Transverse colon (tissue), 4 donors: Measurements from ENCODE around the gene PRR20G. TPM values are rescaled to one million over a fixed set of nuclear protein-coding genes. Genes with fewer than 3 reads are reported as not detected.

Experiments used
- DNase-seq: peaks from one replicate; pipeline ENCODE4 v3.0.0-alpha.2; 2019
- H3K27ac ChIP-seq, 4 donors: fragments of 200-600 bp; sonication (generic); 2 replicates each; pipeline ENCODE4 v1.5.1; 2016 to 2018; ENCODE audit warnings: inconsistent platforms in 4 of 4
- H3K27me3 ChIP-seq: fragments of 200-600 bp; sonication (generic); 2 replicates; pipeline ENCODE4 v1.5.1; 2017; ENCODE audit warnings: inconsistent platforms
- H3K36me3 ChIP-seq, 4 donors: fragments of 200-600 bp; sonication (generic); 2 replicates each; pipeline ENCODE4 v1.5.1; 2017 to 2019; ENCODE audit warnings: inconsistent platforms in 4 of 4
- H3K4me1 ChIP-seq, 4 donors: fragments of 200-600 bp; sonication (generic); 2 replicates each; pipeline ENCODE4 v1.5.1; 2017 to 2020; ENCODE audit warnings: inconsistent platforms in 4 of 4
- H3K4me3 ChIP-seq, 4 donors: fragments of 200-600 bp; sonication (generic); 1 replicate in 1 of 4; 2 replicates in 3 of 4; pipeline versions ENCODE4 v1.5.1 to v1.6.1; 2017 to 2019; ENCODE audit warnings: inconsistent platforms in 4 of 4
- H3K9me3 ChIP-seq, 2 donors: fragments of 200-600 bp; sonication (generic); 2 replicates each; pipeline ENCODE4 v1.5.1; 2017 to 2019; ENCODE audit warnings: inconsistent platforms in 2 of 2
- CTCF ChIP-seq, 5 experiments: fragments of 200-600 bp in 3 of 5; fragments of 450-650 bp in 2 of 5; sonication (generic) in 3 of 5; IDR thresholded peaks; 1 replicate in 2 of 5; 2 replicates in 3 of 5; pipeline ENCODE4 v1.5.1; 2016 to 2017; ENCODE audit warnings: antibody characterized with exemption in 5 of 5, inconsistent platforms in 3 of 5, mild to moderate bottlenecking in 2 of 5, moderate library complexity in 1 of 5
- EP300 ChIP-seq: sonication (generic); formaldehyde crosslinking; IDR thresholded peaks from one replicate; pipeline ENCODE4 v1.6.1; 2017; ENCODE audit warnings: antibody characterized with exemption, low read depth
- POLR2A ChIP-seq: fragments of 450-650 bp; IDR thresholded peaks from one replicate; pipeline ENCODE4 v1.6.1; 2016; ENCODE audit warnings: antibody characterized with exemption, mild to moderate bottlenecking, moderate library complexity
- POLR2AphosphoS5 ChIP-seq, 3 donors: sonication (generic); formaldehyde crosslinking; IDR thresholded peaks; one replicate each; pipeline ENCODE4 v1.6.1; 2016; ENCODE audit warnings: antibody characterized with exemption in 3 of 3
- WGBS, 2 donors: methylation state at CpG; one replicate each; pipeline ENCODE4 v1.1.5; 2018; ENCODE audit warnings: low coverage in 1 of 2; 5-methylcytosine and 5-hydroxymethylcytosine counted together
- in situ Hi-C, 4 donors: fragments of 200-750 bp; cut with MboI; loops; one replicate each; pipeline versions ENCODE4 v1.15.0 to v1.15.1; 2017; ENCODE audit warnings: low sequenced_read_pairs in 3 of 4, low pct_ligation_motif_present in 1 of 4, low pct_unique_long_range_greater_than_20kb in 1 of 4
- intact Hi-C: fragments of 100-400 bp; cut with DNase I; formaldehyde crosslinking; loops from one replicate; pipeline ENCODE4 v1.15.1; 2023; ENCODE audit warnings: low total_unique reads
- total RNA-seq, 4 donors: library from RNA; depleted of rRNA; stranded (reverse); fragments of >200 nt; gene quantifications; one replicate each; pipeline ENCODE4 v1.1.0, GENCODE V29; 2016

Gene PRR20G
- total RNA-seq, 4 donors from 2014 or later = not detected

DNA sequence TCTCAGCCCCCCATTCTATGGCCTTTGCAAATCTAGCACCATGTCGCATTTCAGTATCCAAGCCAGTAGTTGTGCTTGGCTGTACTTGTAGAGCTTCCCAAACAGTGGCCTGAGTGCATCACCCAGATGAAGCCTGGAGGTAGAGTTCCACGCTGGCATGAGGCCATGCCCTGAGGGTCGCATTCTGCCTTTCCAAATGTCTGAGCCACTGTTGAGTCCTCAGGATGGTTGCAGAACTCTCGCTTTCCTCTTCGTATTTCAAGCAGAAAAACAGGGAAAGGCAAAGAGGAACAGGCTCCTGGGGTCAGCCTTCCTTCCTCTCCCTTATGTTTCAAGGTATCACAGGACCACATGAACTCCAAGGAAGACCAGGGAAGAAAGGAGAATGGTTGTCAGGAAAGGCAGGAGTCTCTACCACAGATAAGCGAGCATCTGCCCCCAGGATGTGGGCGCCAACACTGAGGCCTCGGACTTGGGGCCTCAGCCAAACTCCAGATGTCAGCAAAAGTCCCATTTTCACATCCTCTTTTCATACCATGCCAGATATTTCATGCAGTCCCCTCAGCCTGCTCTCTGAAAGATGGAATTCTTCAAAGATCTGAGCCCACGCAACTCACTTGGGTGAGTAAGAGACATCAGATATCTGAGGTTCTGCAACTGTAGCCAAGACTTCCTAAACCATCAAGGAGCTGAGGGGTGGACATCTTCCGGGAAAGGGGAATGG lies 19.4 kb upstream of the PRR20G start:
- WGBS, 2 donors = 62 to 69% methylated on average over 5 to 10 of the region's 10 CpGs
- Histone ChIP-seq H3K36me3 (no peaks in the 10 kb centered on the region), H3K27ac (no peak overlapping the region), H3K4me1 (peaks cover 0 to 9% (median 0%) of the 10 kb centered on the region in 4 donors), H3K4me3 (no peak overlapping the region), H3K27me3 (peaks cover 9% of the 10 kb centered on the region), H3K9me3 (no peaks in the 10 kb centered on the region)
- TF ChIP-seq EP300 (no peak), POLR2AphosphoS5 (IDR thresholded peaks at IDR 0.05) (no peak), POLR2A (no peak), CTCF (IDR thresholded peaks at IDR 0.05) (no peak)
- no peak for DNase-seq
- in situ Hi-C loops (no loop called here), intact Hi-C loops (no loop called here)

DNA sequence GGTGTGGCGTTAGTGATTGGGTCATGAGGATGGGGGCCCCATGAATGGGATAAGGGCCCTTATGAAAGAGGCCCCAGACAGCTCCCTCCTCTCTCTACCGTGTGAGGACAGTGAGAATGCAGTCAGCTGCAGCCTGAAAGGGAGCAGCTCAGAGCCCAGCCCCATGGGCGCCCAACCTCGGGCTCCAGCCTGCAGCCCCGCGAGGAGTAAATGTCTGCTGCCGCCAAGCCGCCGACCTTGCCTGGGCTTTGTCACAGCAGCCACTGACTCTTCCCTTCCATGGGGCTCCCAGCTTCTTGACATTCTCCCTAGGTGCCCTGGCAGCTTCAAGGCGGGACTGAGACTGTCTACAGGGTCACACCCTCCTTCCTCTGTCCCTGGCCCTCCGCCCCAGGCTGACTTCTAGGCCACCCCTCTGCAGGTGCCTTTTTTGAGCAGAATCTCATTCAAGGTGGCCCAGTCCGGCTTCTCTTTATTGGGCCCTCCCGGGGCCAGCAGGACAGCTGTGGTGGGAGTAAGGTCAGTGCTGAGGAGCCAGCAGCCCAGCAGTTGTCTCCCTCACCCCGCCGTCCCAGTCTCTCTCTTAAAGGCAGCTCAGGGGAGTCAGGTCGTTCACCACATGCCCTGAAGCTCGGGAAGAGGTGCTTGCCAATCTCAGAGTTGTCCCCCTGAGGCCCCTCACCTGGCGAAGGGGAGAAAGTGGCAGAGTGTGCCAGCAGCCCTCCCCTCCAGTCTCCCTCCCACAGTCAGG lies 18.7 kb upstream of the PRR20G start:
- no peak overlapping the region for H3K27ac ChIP-seq
- DNase-seq = no peak
- WGBS, 2 donors = 85% methylated on average over 18 of the region's 18 CpGs; no CpG with 5 or more reads in 1 of the 2 donors

GRCh38 chr3:127305499-127306060 lies 17.7 kb upstream of the PRR20G start:
- intact Hi-C loops (no loop called here), in situ Hi-C loops (no loop called here)
- peaks cover 0 to 9% (median 0%) of the 10 kb centered on the region in 4 donors for H3K4me1 ChIP-seq
- H3K27me3 ChIP-seq = peaks cover 9% of the 10 kb centered on the region
- H3K27ac ChIP-seq = peak overlapping the region in 2 of 4 donors; percentile 59 to 64
- 66 to 82% methylated on average over 2 to 9 of the region's 9 CpGs for WGBS, 2 donors
- H3K36me3 ChIP-seq = no peaks in the 10 kb centered on the region
- no peaks in the 10 kb centered on the region for H3K9me3 ChIP-seq
- no peak for DNase-seq
- no peak for TF ChIP-seq EP300
- TF ChIP-seq POLR2AphosphoS5 (IDR thresholded peaks at IDR 0.05) = no peak
- TF ChIP-seq CTCF (IDR thresholded peaks at IDR 0.05) = no peak
- TF ChIP-seq POLR2A = no peak
- no peak overlapping the region for H3K4me3 ChIP-seq

More for the DNA sequence above, 18.7 kb upstream of the PRR20G start:
- TF ChIP-seq CTCF (IDR thresholded peaks at IDR 0.05) = no peak
- TF ChIP-seq EP300 = no peak
- TF ChIP-seq POLR2AphosphoS5 (IDR thresholded peaks at IDR 0.05) = no peak
- TF ChIP-seq POLR2A = no peak
- H3K4me3 ChIP-seq = no peak overlapping the region
- H3K4me1 ChIP-seq = peaks cover 0 to 9% (median 0%) of the 10 kb centered on the region in 4 donors
- no peaks in the 10 kb centered on the region for H3K9me3 ChIP-seq
- intact Hi-C loops = no loop called here
- H3K27me3 ChIP-seq = peaks cover 9% of the 10 kb centered on the region
- in situ Hi-C loops = no loop called here
- H3K36me3 ChIP-seq = no peaks in the 10 kb centered on the region

DNA sequence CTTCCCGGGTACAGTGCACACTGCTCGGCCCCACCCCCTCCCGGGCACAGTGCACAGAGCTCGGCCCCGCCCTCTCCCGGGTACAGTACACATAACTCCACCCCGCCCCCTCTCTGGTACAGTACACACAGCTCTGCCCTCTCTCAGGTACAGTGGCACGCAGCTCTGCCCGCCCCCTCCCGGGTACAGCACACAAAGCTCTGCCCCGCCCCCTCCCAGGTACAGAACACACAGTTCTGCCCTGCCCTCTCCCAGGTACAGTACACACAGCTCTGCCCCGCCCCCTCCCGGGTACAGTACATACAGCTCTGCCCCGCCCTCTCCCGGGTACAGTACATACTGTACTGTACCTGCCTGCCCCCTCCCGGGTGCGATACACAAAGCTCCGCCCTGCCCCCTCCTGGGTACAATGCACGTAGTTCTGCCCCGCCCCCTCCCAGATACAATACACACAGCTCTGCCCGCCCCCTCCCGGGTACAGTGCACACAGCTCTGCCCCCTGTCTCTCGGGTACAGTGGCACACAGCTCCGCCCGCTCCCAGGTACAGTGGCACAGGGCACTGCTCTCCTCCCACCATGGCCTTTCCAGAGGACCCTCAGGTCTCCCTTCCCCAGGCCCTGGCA lies 16.4 kb upstream of the PRR20G start:
- H3K4me1 ChIP-seq = peaks cover 0 to 9% (median 0%) of the 10 kb centered on the region in 4 donors
- TF ChIP-seq POLR2A = peak; percentile 19
- peak; percentile 100 for TF ChIP-seq EP300
- TF ChIP-seq CTCF (IDR thresholded peaks at IDR 0.05) = no peak
- peak; percentile 15 to 61 (median 44) for TF ChIP-seq POLR2AphosphoS5 (IDR thresholded peaks at IDR 0.05)
- intact Hi-C loops = no loop called here
- H3K4me3 ChIP-seq = no peak overlapping the region
- in situ Hi-C loops = no loop called here
- peak overlapping the region in 3 of 4 donors; percentile 51 to 64 (median 59) for H3K27ac ChIP-seq
- peak; percentile 92 for DNase-seq
- 40 to 65% methylated on average over 2 to 20 of the region's 25 CpGs for WGBS, 2 donors
- peaks cover 9% of the 10 kb centered on the region for H3K27me3 ChIP-seq
- H3K36me3 ChIP-seq = no peaks in the 10 kb centered on the region
- no peaks in the 10 kb centered on the region for H3K9me3 ChIP-seq
